OCI-LY1 (cell line): ENCODE results near the gene ANKRD33B.

Experiments
- CTCF ChIP-seq: fragments of 200-600 bp; sonication (generic), shearing (Covaris generic); IDR thresholded peaks from 2 replicates; pipeline ENCODE4 v1.5.1; 2017; ENCODE audit warnings: mild to moderate bottlenecking, antibody characterized with exemption, low read length, moderate library complexity, mixed read lengths
- EZH2 ChIP-seq: fragments of 200-600 bp; sonication (generic), shearing (Covaris generic); IDR thresholded peaks from 2 replicates; pipeline ENCODE4 v1.8.0; 2017; ENCODE audit warnings: borderline replicate concordance, mixed run types, mild to moderate bottlenecking, antibody characterized with exemption, low read length, moderate library complexity, mixed read lengths

- TF ChIP-seq CTCF: no peak
- no peak for TF ChIP-seq EZH2
These were observed 43.8 kb downstream of the ANKRD33B start for GRCh38 chr5:10607666-10608073.
